ENCODE results near the gene ARHGAP32.

ARHGAP32 gene

DNA sequence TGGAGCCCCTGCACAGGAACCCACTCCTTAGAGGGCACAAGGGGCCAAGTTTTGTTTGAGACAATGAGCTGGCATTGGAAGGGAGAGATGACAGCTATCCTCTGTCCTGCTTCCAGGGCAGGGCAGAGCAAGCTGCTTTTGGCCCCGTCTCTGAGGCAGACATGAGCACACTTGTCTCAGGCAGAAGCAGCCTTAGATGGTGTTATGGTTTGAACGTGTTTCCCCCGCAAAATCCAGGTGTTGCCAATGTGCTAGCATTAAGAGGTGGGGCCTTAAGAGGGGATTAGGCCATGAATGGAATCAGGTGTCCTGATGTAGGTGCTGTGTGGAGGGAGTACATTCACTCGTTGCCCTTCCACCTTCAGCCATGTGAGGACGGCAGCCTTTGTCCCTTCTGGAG lies 252.0 kb downstream of the ARHGAP32 start:
- Histone ChIP-seq H3K27ac (no peak overlapping the region), H3K4me2 (no peak overlapping the region), H3K36me3 (ENCODE audit: insufficient read depth) (no peaks in the 10 kb centered on the region), H3K9ac (no peak overlapping the region), H3K27me3 (ENCODE audit: insufficient read depth, low read depth) (no peaks in the 10 kb centered on the region), H2AFZ (ENCODE audit: low read depth) (no peak overlapping the region), H4K20me1 (ENCODE audit: insufficient read depth) (no peaks in the 10 kb centered on the region), H3K79me2 (ENCODE audit: insufficient read depth, low read depth) (no peaks in the 10 kb centered on the region), H3K4me1 (ENCODE audit: low read depth, poor library complexity, severe bottlenecking) (no peaks in the 10 kb centered on the region), H3K4me3 (IDR thresholded peaks at IDR 0.05; ENCODE audit: insufficient read depth, low read depth, low read length) (no peak overlapping the region)
- TF ChIP-seq, protein P1, sequence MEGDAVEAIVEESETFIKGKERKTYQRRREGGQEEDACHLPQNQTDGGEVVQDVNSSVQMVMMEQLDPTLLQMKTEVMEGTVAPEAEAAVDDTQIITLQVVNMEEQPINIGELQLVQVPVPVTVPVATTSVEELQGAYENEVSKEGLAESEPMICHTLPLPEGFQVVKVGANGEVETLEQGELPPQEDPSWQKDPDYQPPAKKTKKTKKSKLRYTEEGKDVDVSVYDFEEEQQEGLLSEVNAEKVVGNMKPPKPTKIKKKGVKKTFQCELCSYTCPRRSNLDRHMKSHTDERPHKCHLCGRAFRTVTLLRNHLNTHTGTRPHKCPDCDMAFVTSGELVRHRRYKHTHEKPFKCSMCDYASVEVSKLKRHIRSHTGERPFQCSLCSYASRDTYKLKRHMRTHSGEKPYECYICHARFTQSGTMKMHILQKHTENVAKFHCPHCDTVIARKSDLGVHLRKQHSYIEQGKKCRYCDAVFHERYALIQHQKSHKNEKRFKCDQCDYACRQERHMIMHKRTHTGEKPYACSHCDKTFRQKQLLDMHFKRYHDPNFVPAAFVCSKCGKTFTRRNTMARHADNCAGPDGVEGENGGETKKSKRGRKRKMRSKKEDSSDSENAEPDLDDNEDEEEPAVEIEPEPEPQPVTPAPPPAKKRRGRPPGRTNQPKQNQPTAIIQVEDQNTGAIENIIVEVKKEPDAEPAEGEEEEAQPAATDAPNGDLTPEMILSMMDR (conservative IDR thresholded peaks at IDR 0.05; ENCODE audit: low read depth, low read length): no peak

DNA sequence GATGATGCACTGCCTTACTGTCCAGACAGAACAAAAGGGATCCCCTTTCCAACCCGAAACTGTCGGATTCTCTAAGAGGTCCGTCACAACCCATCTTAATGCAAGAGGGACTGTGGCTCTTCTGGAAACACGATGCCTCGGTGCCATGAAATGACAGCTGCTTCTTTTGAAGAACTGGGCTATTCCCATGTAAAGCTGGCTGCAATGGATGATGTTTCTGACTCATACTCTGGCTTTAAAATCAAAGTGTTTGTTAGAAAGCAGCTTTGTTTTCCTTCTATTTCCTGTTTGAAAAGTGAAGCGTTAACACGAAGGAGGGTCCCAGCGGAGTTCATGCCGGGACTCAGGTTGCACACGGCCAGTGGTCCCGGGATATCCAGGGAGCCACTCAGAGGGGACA lies 252.5 kb downstream of the ARHGAP32 start:
- no peaks in the 10 kb centered on the region for H3K4me1 ChIP-seq (ENCODE audit: low read depth, poor library complexity, severe bottlenecking)
- H2AFZ ChIP-seq (ENCODE audit: low read depth): no peak overlapping the region
- H3K4me2 ChIP-seq: no peak overlapping the region

DNA sequence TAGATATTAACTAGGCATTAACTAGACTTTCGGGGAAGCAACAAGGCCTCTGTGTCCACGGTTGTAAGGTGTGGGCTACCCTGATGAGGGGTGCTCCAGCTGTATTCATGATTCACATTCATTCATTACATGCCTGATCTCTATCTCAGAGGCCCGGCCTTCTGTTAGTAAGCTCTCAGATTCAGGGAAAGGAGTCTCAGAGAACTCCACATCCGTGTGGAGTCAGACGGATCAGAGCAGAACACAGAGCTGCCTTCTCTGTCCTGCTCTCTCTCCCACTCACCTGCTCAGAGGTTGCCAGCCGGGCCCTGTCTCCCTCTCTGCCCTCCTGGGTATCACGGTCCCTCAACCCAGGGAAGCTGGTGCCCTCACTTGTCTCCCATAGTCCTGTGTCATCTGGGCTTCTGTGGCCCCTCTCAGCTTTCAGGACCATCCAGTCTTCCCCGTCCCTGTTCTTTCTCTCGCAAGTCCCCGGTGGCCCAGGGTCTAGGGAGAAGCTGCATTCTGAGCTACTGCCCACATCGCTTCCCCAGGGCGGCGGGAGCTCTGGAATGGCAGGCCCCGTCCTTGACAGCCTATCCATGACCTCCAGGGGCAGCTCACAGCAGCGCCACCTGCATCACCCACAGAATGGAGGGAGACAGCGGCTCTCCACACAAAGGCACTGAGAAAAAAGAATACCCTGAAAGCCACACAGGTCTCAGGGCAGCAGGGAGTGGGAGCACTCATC lies 253.8 kb downstream of the ARHGAP32 start:
- H3K4me2 ChIP-seq: no peak overlapping the region
- no peaks in the 10 kb centered on the region for H3K79me2 ChIP-seq (ENCODE audit: insufficient read depth, low read depth)
- no peaks in the 10 kb centered on the region for H3K4me1 ChIP-seq (ENCODE audit: low read depth, poor library complexity, severe bottlenecking)
- H2AFZ ChIP-seq (ENCODE audit: low read depth): no peak overlapping the region
- no peaks in the 10 kb centered on the region for H3K27me3 ChIP-seq (ENCODE audit: insufficient read depth, low read depth)
- H4K20me1 ChIP-seq (ENCODE audit: insufficient read depth): no peaks in the 10 kb centered on the region
- no peak overlapping the region for H3K27ac ChIP-seq
- no peaks in the 10 kb centered on the region for H3K36me3 ChIP-seq (ENCODE audit: insufficient read depth)
- TF ChIP-seq, protein P1 (conservative IDR thresholded peaks at IDR 0.05; ENCODE audit: low read depth, low read length): no peak
- H3K4me3 ChIP-seq (IDR thresholded peaks at IDR 0.05; ENCODE audit: insufficient read depth, low read depth, low read length): no peak overlapping the region
- H3K9ac ChIP-seq: no peak overlapping the region

More for the DNA sequence above, 252.5 kb downstream of the ARHGAP32 start:
- Histone ChIP-seq H3K27me3 (ENCODE audit: insufficient read depth, low read depth) (no peaks in the 10 kb centered on the region), H3K9ac (no peak overlapping the region), H4K20me1 (ENCODE audit: insufficient read depth) (no peaks in the 10 kb centered on the region), H3K27ac (no peak overlapping the region), H3K4me3 (IDR thresholded peaks at IDR 0.05; ENCODE audit: insufficient read depth, low read depth, low read length) (no peak overlapping the region), H3K36me3 (ENCODE audit: insufficient read depth) (no peaks in the 10 kb centered on the region), H3K79me2 (ENCODE audit: insufficient read depth, low read depth) (no peaks in the 10 kb centered on the region)
- TF ChIP-seq, protein P1 (conservative IDR thresholded peaks at IDR 0.05; ENCODE audit: low read depth, low read length): no peak

DNA sequence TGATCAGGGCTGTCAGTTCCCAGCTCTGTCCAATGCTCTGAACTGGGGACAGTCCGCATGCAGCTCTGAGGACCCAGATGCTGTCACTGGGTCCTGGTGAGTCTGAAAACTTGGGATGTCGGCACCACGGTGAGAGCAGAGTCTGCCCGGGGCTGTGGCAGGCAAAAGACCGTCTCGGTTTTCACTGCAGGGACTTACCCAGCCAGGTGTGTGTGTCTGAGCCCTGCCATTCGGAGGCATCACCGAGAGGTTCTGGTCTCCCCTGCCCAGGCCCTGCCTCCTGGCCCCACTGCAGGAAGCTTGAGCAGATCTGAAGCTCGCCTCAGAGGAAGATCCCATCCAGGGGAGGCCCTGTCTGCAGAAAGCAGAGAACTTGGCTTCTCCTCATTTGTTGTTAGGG lies 254.6 kb downstream of the ARHGAP32 start:
- no peak overlapping the region for H3K9ac ChIP-seq
- TF ChIP-seq, protein P1 (conservative IDR thresholded peaks at IDR 0.05; ENCODE audit: low read depth, low read length): no peak
- H3K79me2 ChIP-seq (ENCODE audit: insufficient read depth, low read depth): no peaks in the 10 kb centered on the region

More for the DNA sequence above, 254.6 kb downstream of the ARHGAP32 start:
- H3K4me1 ChIP-seq (ENCODE audit: low read depth, poor library complexity, severe bottlenecking): no peaks in the 10 kb centered on the region
- no peak overlapping the region for H3K27ac ChIP-seq
- H3K27me3 ChIP-seq (ENCODE audit: insufficient read depth, low read depth): no peaks in the 10 kb centered on the region
- no peaks in the 10 kb centered on the region for H3K36me3 ChIP-seq (ENCODE audit: insufficient read depth)
- no peak overlapping the region for H3K4me2 ChIP-seq
- no peaks in the 10 kb centered on the region for H4K20me1 ChIP-seq (ENCODE audit: insufficient read depth)
- H2AFZ ChIP-seq (ENCODE audit: low read depth): no peak overlapping the region
- H3K4me3 ChIP-seq (IDR thresholded peaks at IDR 0.05; ENCODE audit: insufficient read depth, low read depth, low read length): no peak overlapping the region

Measured in KMS-11 (cell line).